ENCODE results near the gene SAP30.

Gene SAP30

GRCh38 chr4:173398779-173399415, 28.1 kb downstream of the SAP30 start, which contains the start of gene SCRG1:
Gene SCRG1, minus strand, starts transcription at chr4:173399116. Its CDS starts 7,702 bp downstream, at chr4:173391414.
- Histone ChIP-seq H3K4me1 (ENCODE audit: control insufficient read depth, insufficient read depth, low read length) (peaks cover 4% of the 10 kb centered on the region; the same call in 1 of the 2 replicates), H3K4me3 (ENCODE audit: low read depth, low read length) (no peak within 1 kb of the TSS), H3K27me3 (ENCODE audit: control insufficient read depth, insufficient read depth, low read length) (no peaks in the 10 kb centered on the region), H3K9ac (ENCODE audit: low read length) (no peak within 1 kb of the TSS), H3K27ac (ENCODE audit: low read depth, low read length) (no peak within 1 kb of the TSS), H3K36me3 (ENCODE audit: control insufficient read depth, insufficient read depth, low read length) (no peaks in the 10 kb centered on the region), H3K9me3 (ENCODE audit: control insufficient read depth, insufficient read depth, low read depth, low read length) (no peaks in the 10 kb centered on the region)

GRCh38 chr4:173401063-173401462, 30.3 kb downstream of the SAP30 start:
- Histone ChIP-seq H3K4me1 (ENCODE audit: control insufficient read depth, insufficient read depth, low read length) (peaks cover 4% of the 10 kb centered on the region; the same call in 1 of the 2 replicates), H3K9me3 (ENCODE audit: control insufficient read depth, insufficient read depth, low read depth, low read length) (no peaks in the 10 kb centered on the region), H3K36me3 (ENCODE audit: control insufficient read depth, insufficient read depth, low read length) (no peaks in the 10 kb centered on the region), H3K27ac (ENCODE audit: low read depth, low read length) (no peak overlapping the region), H3K4me3 (ENCODE audit: low read depth, low read length) (no peak overlapping the region), H3K9ac (ENCODE audit: low read length) (no peak overlapping the region), H3K27me3 (ENCODE audit: control insufficient read depth, insufficient read depth, low read length) (no peaks in the 10 kb centered on the region)

- Histone ChIP-seq H3K4me1 (ENCODE audit: control insufficient read depth, insufficient read depth, low read length) (peaks cover 4% of the 10 kb centered on the region; the same call in 1 of the 2 replicates), H3K9ac (ENCODE audit: low read length) (no peak overlapping the region), H3K9me3 (ENCODE audit: control insufficient read depth, insufficient read depth, low read depth, low read length) (no peaks in the 10 kb centered on the region), H3K27me3 (ENCODE audit: control insufficient read depth, insufficient read depth, low read length) (no peaks in the 10 kb centered on the region), H3K27ac (ENCODE audit: low read depth, low read length) (no peak overlapping the region), H3K36me3 (ENCODE audit: control insufficient read depth, insufficient read depth, low read length) (no peaks in the 10 kb centered on the region), H3K4me3 (ENCODE audit: low read depth, low read length) (no peak overlapping the region)
Observed at GRCh38 chr4:173403051-173403450, 32.3 kb downstream of the SAP30 start.

GRCh38 chr4:173404296-173404865, 33.6 kb downstream of the SAP30 start:
- no peaks in the 10 kb centered on the region for H3K9me3 ChIP-seq (ENCODE audit: control insufficient read depth, insufficient read depth, low read depth, low read length)
- H3K9ac ChIP-seq (ENCODE audit: low read length) = no peak overlapping the region
- H3K4me3 ChIP-seq (ENCODE audit: low read depth, low read length) = no peak overlapping the region
- no peaks in the 10 kb centered on the region for H3K4me1 ChIP-seq (ENCODE audit: control insufficient read depth, insufficient read depth, low read length)
- no peak overlapping the region for H3K27ac ChIP-seq (ENCODE audit: low read depth, low read length)
- no peaks in the 10 kb centered on the region for H3K36me3 ChIP-seq (ENCODE audit: control insufficient read depth, insufficient read depth, low read length)
- H3K27me3 ChIP-seq (ENCODE audit: control insufficient read depth, insufficient read depth, low read length) = no peaks in the 10 kb centered on the region

GRCh38 chr4:173405840-173406606, 35.3 kb downstream of the SAP30 start:
- no peaks in the 10 kb centered on the region for H3K9me3 ChIP-seq (ENCODE audit: control insufficient read depth, insufficient read depth, low read depth, low read length)
- H3K9ac ChIP-seq (ENCODE audit: low read length) = no peak overlapping the region
- H3K27ac ChIP-seq (ENCODE audit: low read depth, low read length) = no peak overlapping the region
- no peaks in the 10 kb centered on the region for H3K36me3 ChIP-seq (ENCODE audit: control insufficient read depth, insufficient read depth, low read length)
- no peak overlapping the region for H3K4me3 ChIP-seq (ENCODE audit: low read depth, low read length)
- H3K27me3 ChIP-seq (ENCODE audit: control insufficient read depth, insufficient read depth, low read length) = no peaks in the 10 kb centered on the region
- no peaks in the 10 kb centered on the region for H3K4me1 ChIP-seq (ENCODE audit: control insufficient read depth, insufficient read depth, low read length)

- H3K27me3 ChIP-seq (ENCODE audit: control insufficient read depth, insufficient read depth, low read length) = no peaks in the 10 kb centered on the region
- H3K27ac ChIP-seq (ENCODE audit: low read depth, low read length) = no peak overlapping the region
- no peaks in the 10 kb centered on the region for H3K4me1 ChIP-seq (ENCODE audit: control insufficient read depth, insufficient read depth, low read length)
- no peak overlapping the region for H3K4me3 ChIP-seq (ENCODE audit: low read depth, low read length)
- no peak overlapping the region for H3K9ac ChIP-seq (ENCODE audit: low read length)
- H3K9me3 ChIP-seq (ENCODE audit: control insufficient read depth, insufficient read depth, low read depth, low read length) = no peaks in the 10 kb centered on the region
- no peaks in the 10 kb centered on the region for H3K36me3 ChIP-seq (ENCODE audit: control insufficient read depth, insufficient read depth, low read length)
Observed at GRCh38 chr4:173410079-173410478, 39.3 kb downstream of the SAP30 start.

- Histone ChIP-seq H3K27ac (ENCODE audit: low read depth, low read length) (no peak overlapping the region), H3K9me3 (ENCODE audit: control insufficient read depth, insufficient read depth, low read depth, low read length) (no peaks in the 10 kb centered on the region), H3K36me3 (ENCODE audit: control insufficient read depth, insufficient read depth, low read length) (no peaks in the 10 kb centered on the region), H3K4me1 (ENCODE audit: control insufficient read depth, insufficient read depth, low read length) (no peaks in the 10 kb centered on the region), H3K9ac (ENCODE audit: low read length) (no peak overlapping the region), H3K4me3 (ENCODE audit: low read depth, low read length) (no peak overlapping the region), H3K27me3 (ENCODE audit: control insufficient read depth, insufficient read depth, low read length) (no peaks in the 10 kb centered on the region)
Observed at GRCh38 chr4:173411106-173411693, 40.4 kb downstream of the SAP30 start.

- no peak overlapping the region for H3K4me3 ChIP-seq (ENCODE audit: low read depth, low read length)
- H3K9me3 ChIP-seq (ENCODE audit: control insufficient read depth, insufficient read depth, low read depth, low read length) = no peaks in the 10 kb centered on the region
Observed at GRCh38 chr4:173413036-173413435, 42.3 kb downstream of the SAP30 start.

GRCh38 chr4:173414456-173414855, 43.7 kb downstream of the SAP30 start:
- Histone ChIP-seq H3K27me3 (ENCODE audit: control insufficient read depth, insufficient read depth, low read length) (no peaks in the 10 kb centered on the region), H3K9me3 (ENCODE audit: control insufficient read depth, insufficient read depth, low read depth, low read length) (no peaks in the 10 kb centered on the region), H3K27ac (ENCODE audit: low read depth, low read length) (no peak overlapping the region), H3K4me3 (ENCODE audit: low read depth, low read length) (no peak overlapping the region), H3K36me3 (ENCODE audit: control insufficient read depth, insufficient read depth, low read length) (no peaks in the 10 kb centered on the region), H3K9ac (ENCODE audit: low read length) (no peak overlapping the region), H3K4me1 (ENCODE audit: control insufficient read depth, insufficient read depth, low read length) (no peaks in the 10 kb centered on the region)

More at GRCh38 chr4:173413036-173413435, 42.3 kb downstream of the SAP30 start:
- no peaks in the 10 kb centered on the region for H3K4me1 ChIP-seq (ENCODE audit: control insufficient read depth, insufficient read depth, low read length)
- H3K27me3 ChIP-seq (ENCODE audit: control insufficient read depth, insufficient read depth, low read length) = no peaks in the 10 kb centered on the region
- no peaks in the 10 kb centered on the region for H3K36me3 ChIP-seq (ENCODE audit: control insufficient read depth, insufficient read depth, low read length)
- no peak overlapping the region for H3K27ac ChIP-seq (ENCODE audit: low read depth, low read length)
- no peak overlapping the region for H3K9ac ChIP-seq (ENCODE audit: low read length)

- Histone ChIP-seq H3K4me1 (ENCODE audit: control insufficient read depth, insufficient read depth, low read length) (no peaks in the 10 kb centered on the region), H3K27me3 (ENCODE audit: control insufficient read depth, insufficient read depth, low read length) (no peaks in the 10 kb centered on the region), H3K36me3 (ENCODE audit: control insufficient read depth, insufficient read depth, low read length) (no peaks in the 10 kb centered on the region), H3K4me3 (ENCODE audit: low read depth, low read length) (no peak overlapping the region), H3K27ac (ENCODE audit: low read depth, low read length) (no peak overlapping the region), H3K9me3 (ENCODE audit: control insufficient read depth, insufficient read depth, low read depth, low read length) (no peaks in the 10 kb centered on the region), H3K9ac (ENCODE audit: low read length) (no peak overlapping the region)
Observed at GRCh38 chr4:173415092-173415491, 44.3 kb downstream of the SAP30 start.

Data from HUES6 (cell line).